Measurements from ENCODE around the gene KLHDC8B.

The KLHDC8B gene

GRCh38 chr3:49173116-49173791 lies 1.9 kb downstream of the KLHDC8B start:
- H3K27ac ChIP-seq (ENCODE audit: poor library complexity, severe bottlenecking) = no peak overlapping the region
- no peaks in the 10 kb centered on the region for H3K36me3 ChIP-seq (ENCODE audit: low read depth)
- H3K27me3 ChIP-seq (ENCODE audit: insufficient read depth, poor library complexity, severe bottlenecking) = no peaks in the 10 kb centered on the region
- no peaks in the 10 kb centered on the region for H3K4me1 ChIP-seq (ENCODE audit: insufficient read depth, poor library complexity, severe bottlenecking)
- ATAC-seq (ENCODE audit: low read depth) (no peak), DNase-seq (ENCODE audit: low spot score) (no peak)
- H3K4me3 ChIP-seq (ENCODE audit: severe bottlenecking) = no peak overlapping the region
- no peaks in the 10 kb centered on the region for H3K9me3 ChIP-seq (ENCODE audit: severe bottlenecking)
- no peak for TF ChIP-seq CTCF (IDR thresholded peaks at IDR 0.05; ENCODE audit: poor library complexity, severe bottlenecking)

GRCh38 chr3:49173792-49174170 lies 2.4 kb downstream of the KLHDC8B start:
- Histone ChIP-seq H3K27me3 (ENCODE audit: insufficient read depth, poor library complexity, severe bottlenecking) (no peaks in the 10 kb centered on the region), H3K9me3 (ENCODE audit: severe bottlenecking) (no peaks in the 10 kb centered on the region), H3K4me1 (ENCODE audit: insufficient read depth, poor library complexity, severe bottlenecking) (no peaks in the 10 kb centered on the region), H3K27ac (ENCODE audit: poor library complexity, severe bottlenecking) (no peak overlapping the region), H3K4me3 (ENCODE audit: severe bottlenecking) (no peak overlapping the region), H3K36me3 (ENCODE audit: low read depth) (no peaks in the 10 kb centered on the region)
- TF ChIP-seq CTCF (IDR thresholded peaks at IDR 0.05; ENCODE audit: poor library complexity, severe bottlenecking) = no peak
- DNase-seq (ENCODE audit: low spot score) (no peak), ATAC-seq (ENCODE audit: low read depth) (no peak)

- ATAC-seq (ENCODE audit: low read depth) = no peak
- H3K9me3 ChIP-seq (ENCODE audit: severe bottlenecking) = no peaks in the 10 kb centered on the region
Measured at GRCh38 chr3:49174397-49174985, 3.1 kb downstream of the KLHDC8B start.

GRCh38 chr3:49175530-49175929 lies 4.1 kb downstream of the KLHDC8B start:
- TF ChIP-seq CTCF (IDR thresholded peaks at IDR 0.05; ENCODE audit: poor library complexity, severe bottlenecking) = no peak
- Histone ChIP-seq H3K27ac (ENCODE audit: poor library complexity, severe bottlenecking) (no peak overlapping the region), H3K4me1 (ENCODE audit: insufficient read depth, poor library complexity, severe bottlenecking) (no peaks in the 10 kb centered on the region), H3K9me3 (ENCODE audit: severe bottlenecking) (no peaks in the 10 kb centered on the region), H3K36me3 (ENCODE audit: low read depth) (no peaks in the 10 kb centered on the region), H3K4me3 (ENCODE audit: severe bottlenecking) (no peak overlapping the region), H3K27me3 (ENCODE audit: insufficient read depth, poor library complexity, severe bottlenecking) (no peaks in the 10 kb centered on the region)
- ATAC-seq (ENCODE audit: low read depth) (no peak), DNase-seq (ENCODE audit: low spot score) (no peak)

More at GRCh38 chr3:49174397-49174985, 3.1 kb downstream of the KLHDC8B start:
- TF ChIP-seq CTCF (IDR thresholded peaks at IDR 0.05; ENCODE audit: poor library complexity, severe bottlenecking) = no peak
- H3K4me1 ChIP-seq (ENCODE audit: insufficient read depth, poor library complexity, severe bottlenecking) = no peaks in the 10 kb centered on the region
- H3K27me3 ChIP-seq (ENCODE audit: insufficient read depth, poor library complexity, severe bottlenecking) = no peaks in the 10 kb centered on the region
- no peak for DNase-seq (ENCODE audit: low spot score)
- no peak overlapping the region for H3K4me3 ChIP-seq (ENCODE audit: severe bottlenecking)
- H3K36me3 ChIP-seq (ENCODE audit: low read depth) = no peaks in the 10 kb centered on the region
- no peak overlapping the region for H3K27ac ChIP-seq (ENCODE audit: poor library complexity, severe bottlenecking)

- Histone ChIP-seq H3K36me3 (ENCODE audit: low read depth) (no peaks in the 10 kb centered on the region), H3K27ac (ENCODE audit: poor library complexity, severe bottlenecking) (no peak overlapping the region), H3K27me3 (ENCODE audit: insufficient read depth, poor library complexity, severe bottlenecking) (no peaks in the 10 kb centered on the region), H3K4me3 (ENCODE audit: severe bottlenecking) (no peak overlapping the region), H3K4me1 (ENCODE audit: insufficient read depth, poor library complexity, severe bottlenecking) (no peaks in the 10 kb centered on the region), H3K9me3 (ENCODE audit: severe bottlenecking) (no peaks in the 10 kb centered on the region)
- DNase-seq (ENCODE audit: low spot score) (no peak), ATAC-seq (ENCODE audit: low read depth) (no peak)
- TF ChIP-seq CTCF (IDR thresholded peaks at IDR 0.05; ENCODE audit: poor library complexity, severe bottlenecking) = no peak
Measured at GRCh38 chr3:49177073-49177472, 5.7 kb downstream of the KLHDC8B start.
